HL-60/S4 treated with phorbol 12-myristate 13-acetate at 8.2 ng/mL for 4 days and 3 days (cell line): Measurements from ENCODE around the gene SEMA6A.

Source experiments
- in situ Hi-C: fragments of 300-500 bp; cut with MboI; formaldehyde crosslinking; loops from 2 replicates; pipeline ENCODE4 v1.15.0; 2022; ENCODE audit warnings: low sequenced_read_pairs

SEMA6A gene

DNA sequence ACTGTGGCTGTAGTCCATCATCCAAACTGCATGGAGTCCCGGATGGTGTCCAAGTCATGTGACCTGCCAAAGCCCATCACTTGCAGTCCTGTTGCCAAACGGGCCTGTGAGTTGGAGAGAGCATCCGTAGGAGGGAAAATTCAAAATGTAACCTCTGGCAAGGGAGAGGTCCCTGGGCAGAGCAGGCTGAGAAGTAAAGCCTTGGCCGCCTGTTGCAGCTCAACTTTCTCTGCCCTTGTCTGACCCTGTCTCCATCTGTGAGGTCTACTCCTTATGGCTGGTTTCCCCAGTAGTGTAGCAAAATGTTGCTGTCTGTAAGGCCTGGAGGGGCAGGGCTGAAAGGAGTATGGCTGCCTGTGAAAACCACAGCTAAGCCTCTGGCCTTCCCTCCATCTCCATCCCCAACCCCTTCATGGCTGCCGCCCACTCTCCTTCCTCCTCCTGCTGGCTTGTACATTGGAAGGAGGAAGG lies 163.5 kb downstream of the SEMA6A start:
- in situ Hi-C loops, result no loop called here

DNA sequence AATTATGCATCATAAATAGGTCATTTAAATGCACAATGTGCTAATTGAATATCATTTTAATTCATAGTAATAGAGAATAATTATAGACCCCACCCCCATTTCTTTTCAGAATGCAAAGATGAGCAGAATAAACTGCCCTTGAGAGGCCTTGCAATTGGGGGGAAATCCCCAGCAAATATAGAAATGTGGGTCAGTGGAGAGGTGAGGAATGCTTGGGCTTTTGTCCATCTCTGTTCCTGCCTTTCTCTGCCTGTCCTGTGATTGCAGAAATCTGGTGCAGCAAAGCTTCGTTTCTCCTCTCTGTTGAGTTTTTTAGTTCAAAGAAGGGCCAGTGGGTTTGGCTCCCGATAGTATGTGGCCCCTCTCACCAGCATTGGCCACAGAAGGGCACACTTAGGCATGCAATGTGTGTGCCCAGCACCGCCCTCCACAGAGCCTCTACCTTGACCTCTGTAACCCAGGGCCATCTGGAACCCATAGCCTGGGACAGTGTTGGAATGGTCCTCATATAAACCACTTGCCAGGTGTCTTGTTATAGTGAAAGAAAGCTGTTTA lies 164.2 kb downstream of the SEMA6A start:
- in situ Hi-C loops, result no loop called here

DNA sequence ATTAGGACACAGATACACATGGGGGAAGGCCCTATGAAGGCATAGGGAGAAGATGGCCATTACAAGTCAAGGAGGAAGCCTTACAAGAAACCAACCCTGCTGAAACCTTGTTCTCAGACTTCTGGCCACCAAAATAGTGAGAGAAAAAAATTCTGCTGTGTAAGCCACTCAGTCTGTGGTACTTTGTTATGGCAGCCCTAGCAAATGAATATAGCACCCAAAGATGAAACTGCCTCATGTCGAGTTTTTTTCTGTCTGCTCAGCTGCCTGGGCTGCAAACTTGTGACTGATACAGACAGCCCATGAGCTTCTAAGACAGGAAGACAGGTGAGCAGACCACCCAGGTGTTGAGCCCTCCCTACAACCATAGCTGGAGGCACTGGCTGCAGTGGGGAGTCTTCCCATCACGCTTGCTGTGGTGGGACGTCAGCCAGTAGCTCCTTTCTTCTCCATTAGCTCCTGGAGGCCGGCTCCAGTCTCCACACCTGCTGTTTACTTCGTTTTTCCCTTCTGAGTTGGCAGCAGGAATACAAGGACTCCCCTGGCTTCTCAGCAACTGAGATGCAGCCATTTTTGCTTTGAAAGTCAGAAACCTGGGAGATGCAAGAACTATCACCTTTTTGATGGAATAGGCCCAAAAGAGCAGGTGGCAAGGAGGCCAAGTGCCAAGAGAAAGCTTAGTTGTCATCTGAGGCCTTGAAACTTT lies 164.9 kb downstream of the SEMA6A start:
- in situ Hi-C loops, result no loop called here

DNA sequence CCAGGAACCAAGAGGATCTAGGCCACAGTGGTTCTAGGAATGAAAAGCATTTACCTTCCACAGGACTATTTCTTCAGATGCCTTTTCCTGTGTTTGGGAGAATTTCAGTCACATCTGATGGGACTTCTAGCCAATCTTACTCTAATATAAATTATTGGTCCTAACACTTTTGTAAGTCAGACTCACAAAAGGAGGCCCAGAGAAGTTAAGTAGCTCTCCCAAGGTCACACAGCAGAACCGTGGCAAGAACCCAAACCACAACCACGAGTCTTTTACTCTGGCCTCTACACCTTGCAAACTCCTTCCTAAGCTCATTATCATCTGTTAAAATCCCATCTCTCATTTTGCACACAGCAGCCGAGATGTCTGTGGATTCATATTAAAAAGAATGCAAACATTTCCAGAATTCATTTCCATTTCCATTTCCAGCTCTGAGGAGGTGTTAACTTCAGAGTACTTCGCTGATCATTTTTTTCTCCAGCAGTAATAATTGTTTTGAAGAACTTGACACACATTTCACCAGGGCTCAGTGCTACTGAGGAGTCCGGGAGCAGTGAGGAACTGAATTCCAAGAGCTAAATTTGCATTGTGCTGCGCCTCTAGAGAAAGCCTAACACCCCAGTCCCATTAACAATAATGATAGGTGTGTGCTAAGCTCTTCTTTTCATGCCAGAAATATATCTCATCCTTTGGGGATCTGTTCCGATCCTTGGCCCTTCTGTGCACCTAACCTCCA lies 168.1 kb downstream of the SEMA6A start:
- in situ Hi-C loops, result no loop called here

DNA sequence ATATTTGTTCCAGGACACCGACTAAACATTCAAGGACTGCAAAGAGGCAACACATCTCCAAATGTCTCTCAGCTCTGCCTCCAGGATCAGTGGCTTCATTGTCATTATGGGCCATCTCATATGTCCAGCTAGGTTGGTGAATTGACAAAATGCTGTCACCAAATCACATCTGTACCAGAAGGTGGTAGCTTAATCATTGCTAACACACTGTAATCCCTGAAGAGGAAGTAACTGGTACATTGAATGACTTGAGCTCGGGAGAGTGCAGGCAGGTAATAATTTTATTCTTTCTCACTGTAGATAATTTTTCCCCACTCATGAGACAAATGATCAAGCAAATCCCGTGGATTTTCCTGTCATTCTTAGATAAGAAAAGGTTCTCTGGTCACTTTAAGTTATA lies 169.8 kb downstream of the SEMA6A start:
- in situ Hi-C loops, result no loop called here

DNA sequence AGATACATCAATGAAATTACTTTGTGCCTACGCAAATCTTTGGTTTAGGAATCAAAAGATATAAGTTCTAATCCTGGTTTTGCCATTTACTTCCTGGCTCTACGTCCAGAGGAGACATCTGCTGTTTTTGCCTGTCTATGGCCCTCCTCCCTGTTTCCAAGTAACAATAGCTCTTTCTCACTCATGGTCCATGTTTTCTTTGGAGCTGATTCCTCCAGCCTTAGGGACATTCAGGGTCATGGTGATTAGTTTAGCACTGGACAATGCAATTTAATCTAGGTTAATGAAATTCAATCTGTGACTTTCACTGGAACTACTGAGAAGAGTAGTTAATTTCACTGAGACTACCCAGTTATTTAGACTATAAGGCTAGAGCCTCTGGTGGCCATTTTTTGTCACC lies 170.6 kb downstream of the SEMA6A start:
- in situ Hi-C loops, result no loop called here

DNA sequence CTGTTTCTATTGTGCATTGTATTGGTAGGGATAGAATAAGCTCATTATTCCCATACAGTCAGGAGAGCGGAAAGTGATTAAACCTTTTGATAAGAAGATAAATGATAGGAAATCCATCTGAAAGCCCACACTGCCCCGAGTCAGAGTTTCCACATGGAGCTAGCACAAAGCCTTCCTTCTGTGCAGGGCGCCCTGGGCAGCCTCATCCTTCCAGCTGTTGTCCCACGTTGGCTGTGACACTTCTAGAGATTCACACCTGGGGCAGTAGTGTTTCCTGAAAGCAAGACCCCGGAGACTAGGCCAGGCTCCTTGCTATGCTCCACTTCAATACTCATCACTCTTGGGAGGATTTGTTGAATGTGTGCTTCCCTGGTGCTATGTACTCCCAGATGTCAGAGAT lies 172.4 kb downstream of the SEMA6A start:
- in situ Hi-C loops, result no loop called here

DNA sequence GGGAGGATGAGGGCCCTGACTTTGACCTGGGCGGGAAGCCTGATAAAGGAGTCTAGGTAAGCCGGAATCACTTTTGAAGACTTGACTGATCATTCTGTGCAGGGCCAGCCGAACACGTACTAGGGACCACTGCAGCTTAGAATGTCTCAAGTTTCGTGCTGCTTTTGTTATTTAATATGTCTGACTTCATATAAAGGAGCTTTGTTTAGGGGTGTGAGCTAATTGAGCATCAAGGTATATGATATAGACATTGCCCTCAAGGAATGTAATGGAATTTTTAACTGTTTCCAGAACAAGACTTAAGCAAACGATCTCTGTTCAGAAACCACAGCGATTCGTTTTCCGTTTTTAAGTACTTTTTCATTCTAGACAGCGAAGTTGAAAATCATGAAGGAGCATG lies 173.0 kb downstream of the SEMA6A start:
- in situ Hi-C loops, result no loop called here

DNA sequence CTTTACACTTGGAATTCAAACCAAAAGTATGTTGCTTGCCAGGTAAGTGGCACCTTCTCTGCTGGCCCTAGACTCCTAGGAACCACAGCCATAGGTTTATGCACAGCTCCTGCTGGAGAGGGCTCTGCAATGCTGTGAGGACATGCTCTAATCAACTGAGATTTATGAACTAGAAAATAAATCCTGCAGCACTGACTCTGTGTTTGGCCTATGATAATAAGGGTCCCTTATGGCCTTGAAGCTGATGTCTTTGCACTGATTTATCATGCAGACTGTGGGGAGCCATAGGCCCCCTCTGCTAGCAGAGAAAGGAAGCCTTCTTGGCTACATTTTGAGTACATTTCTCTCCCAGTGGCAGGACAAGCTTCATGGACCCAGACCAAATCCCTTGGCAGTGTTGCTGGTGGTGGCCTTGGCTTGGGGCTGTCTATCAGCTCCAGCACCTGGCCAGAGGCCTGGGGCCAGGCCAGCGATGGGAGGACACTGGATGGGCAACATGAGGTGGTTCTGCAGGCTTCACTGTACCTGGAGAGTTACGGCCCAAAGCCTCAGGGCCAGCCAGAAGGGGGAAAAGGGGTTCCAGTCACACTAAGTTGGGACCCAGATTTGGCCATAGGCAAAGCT lies 178.0 kb downstream of the SEMA6A start:
- in situ Hi-C loops, result no loop called here

DNA sequence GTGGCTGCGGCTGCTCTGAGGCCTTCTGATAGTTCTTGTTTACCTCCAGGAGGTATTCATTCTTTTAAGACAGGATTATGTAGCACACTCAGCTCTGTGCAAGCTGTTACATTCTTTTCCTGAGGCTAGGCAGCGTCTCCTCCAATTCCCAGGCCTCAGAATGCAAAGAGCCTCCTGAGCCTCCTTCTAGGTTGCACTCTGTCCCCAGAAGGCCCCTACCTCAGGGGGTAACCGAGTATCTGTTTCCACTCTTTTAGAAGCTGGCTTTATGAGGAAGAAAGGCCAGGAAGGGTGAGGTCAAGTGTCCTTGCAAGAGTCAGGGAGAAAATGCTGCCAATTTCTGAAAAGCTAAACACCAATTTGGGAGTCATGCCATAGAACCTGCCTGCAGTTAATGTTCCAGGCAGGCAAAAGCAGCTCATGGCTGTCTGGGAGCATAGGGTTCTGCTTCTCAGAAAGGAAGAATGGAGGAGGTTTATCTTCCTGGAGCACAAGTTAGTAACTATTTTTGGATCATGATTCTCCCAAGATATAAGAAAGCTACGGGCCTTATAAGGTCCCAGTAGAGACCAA lies 178.9 kb downstream of the SEMA6A start:
- in situ Hi-C loops, result no loop called here

DNA sequence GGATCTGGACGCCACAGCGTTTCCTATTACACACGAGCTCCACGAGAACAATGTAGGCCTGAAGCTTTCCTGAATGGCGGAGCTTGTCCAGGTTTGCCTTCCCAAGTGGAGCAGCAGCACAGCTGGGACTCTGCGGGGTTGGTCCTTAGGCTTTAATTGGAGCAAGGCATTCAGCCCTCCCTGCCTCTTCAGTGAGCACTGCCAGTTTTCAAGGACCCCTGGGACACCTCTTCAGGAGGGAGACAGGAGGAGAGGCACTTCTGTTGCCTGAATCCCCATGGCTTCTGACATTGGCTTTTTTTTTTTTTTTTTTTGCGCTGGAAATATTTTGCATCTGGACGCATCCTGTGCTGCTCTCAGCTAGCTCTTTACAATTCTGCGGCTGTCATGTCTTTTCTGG lies 179.4 kb downstream of the SEMA6A start:
- in situ Hi-C loops, result no loop called here

DNA sequence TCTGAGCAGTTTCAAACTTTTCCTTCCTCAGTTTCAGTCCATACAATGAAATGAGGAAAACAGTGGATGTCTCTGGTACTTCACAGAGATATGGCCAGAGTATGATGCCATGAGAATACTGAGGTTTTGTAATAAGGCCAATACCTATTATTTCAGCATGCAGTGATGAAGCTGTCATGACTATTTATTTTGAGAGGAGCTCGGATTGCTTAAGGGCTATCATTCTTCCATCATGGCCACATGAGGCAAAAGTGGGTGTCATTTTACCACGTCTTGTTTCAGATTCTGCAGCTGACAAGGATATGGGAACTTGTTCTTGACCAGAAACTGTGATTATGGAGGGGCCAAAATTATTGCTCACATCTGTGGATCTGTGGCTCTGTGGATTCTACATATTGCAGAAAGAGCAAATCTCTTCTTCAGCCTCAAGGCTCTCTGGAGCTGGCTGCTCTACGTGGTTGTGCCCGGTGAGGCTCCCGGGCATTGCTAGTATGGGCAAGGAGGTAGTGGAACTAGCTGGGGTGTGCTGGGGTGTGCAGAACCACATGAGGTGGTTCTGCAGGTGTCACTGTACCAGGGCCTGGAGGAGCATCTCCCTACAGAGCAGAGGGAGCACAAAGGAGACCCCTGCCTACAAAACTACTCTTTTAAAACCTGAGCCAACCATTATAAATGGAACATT lies 180.3 kb downstream of the SEMA6A start:
- in situ Hi-C loops, result no loop called here
